Coronary artery (tissue), 2 donors: ENCODE results near the gene KCNMA1.

Source experiments
- DNase-seq: peaks from one replicate; pipeline ENCODE4 v3.0.0-alpha.2; 2017; ENCODE audit warnings: low spot score
- H3K27ac ChIP-seq, 2 donors: fragments of 200-600 bp; sonication (generic); one replicate each; pipeline ENCODE4 v1.5.1; 2016 to 2019
- H3K4me3 ChIP-seq: fragments of 200-600 bp; sonication (generic); 2 replicates; pipeline ENCODE4 v1.5.1; 2016; ENCODE audit warnings: mild to moderate bottlenecking, moderate library complexity
- CTCF ChIP-seq: fragments of 200-600 bp; sonication (generic); IDR thresholded peaks from one replicate; pipeline ENCODE4 v1.5.1; 2019; ENCODE audit warnings: antibody characterized with exemption

The KCNMA1 gene

DNA sequence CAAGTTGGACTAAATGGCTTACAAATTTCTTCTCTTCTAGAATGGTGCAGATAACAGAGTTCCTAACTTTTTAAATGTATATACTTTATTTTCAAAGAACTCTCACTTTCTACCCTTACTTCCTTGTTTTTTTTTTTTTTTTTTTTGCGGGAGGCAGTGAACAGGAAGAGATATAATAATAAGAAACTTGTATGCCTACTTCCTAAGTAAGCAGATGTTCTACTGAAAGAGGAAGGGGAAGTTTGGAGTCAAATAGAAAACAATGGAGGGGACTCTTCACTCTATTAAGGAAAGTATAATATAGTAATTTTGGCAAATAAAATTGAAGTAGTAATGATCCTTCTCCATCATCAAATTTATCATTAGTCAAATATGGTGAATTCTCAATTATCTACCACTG lies 754.0 kb downstream of the KCNMA1 start:
- Histone ChIP-seq H3K27ac (no peak overlapping the region), H3K4me3 (no peak overlapping the region)
- no peak for TF ChIP-seq CTCF
- DNase-seq, result no peak

GRCh38 chr10:76882796-76883195 lies 754.8 kb downstream of the KCNMA1 start:
- TF ChIP-seq CTCF, result no peak

GRCh38 chr10:76882245-76882644 lies 755.4 kb downstream of the KCNMA1 start:
- no peak for DNase-seq
- H3K4me3 ChIP-seq, result no peak overlapping the region
- no peak for TF ChIP-seq CTCF
- H3K27ac ChIP-seq, result no peak overlapping the region

More at GRCh38 chr10:76882796-76883195, 754.8 kb downstream of the KCNMA1 start:
- no peak for DNase-seq
- Histone ChIP-seq H3K4me3 (no peak overlapping the region), H3K27ac (no peak overlapping the region)

- Histone ChIP-seq H3K27ac (no peak overlapping the region), H3K4me3 (no peak overlapping the region)
- no peak for TF ChIP-seq CTCF
- no peak for DNase-seq
These were observed 756.0 kb downstream of the KCNMA1 start for GRCh38 chr10:76881477-76882220.

GRCh38 chr10:76880931-76881330 lies 756.7 kb downstream of the KCNMA1 start:
- no peak for DNase-seq
- Histone ChIP-seq H3K27ac (no peak overlapping the region), H3K4me3 (no peak overlapping the region)
- no peak for TF ChIP-seq CTCF

- no peak overlapping the region for H3K4me3 ChIP-seq
- H3K27ac ChIP-seq, result no peak overlapping the region
- DNase-seq, result no peak
- no peak for TF ChIP-seq CTCF
These were observed 758.3 kb downstream of the KCNMA1 start for GRCh38 chr10:76879116-76879913.
